ENCODE data around the gene RC3H2. TPM values are rescaled to one million over a fixed set of nuclear protein-coding genes. Genes with fewer than 3 reads are reported as not detected.

Gene RC3H2
- total and polyA plus RNA-seq, 4 donors: 5.9 to 26.4 (median 16.9) TPM

GRCh38 chr9:122923947-122924346 is 18.8 kb upstream of the RC3H2 start:
- Histone ChIP-seq H3K36me3 (ENCODE audit: control insufficient read depth in 4 of 4, insufficient read depth in 3 of 4, low read depth in 1 of 4, low read length in 3 of 4) (peaks cover 0 to 6% (median 3%) of the 10 kb centered on the region in 4 donors), H3K4me3 (ENCODE audit: low read depth in 1 of 3, low read length in 3 of 3) (no peak overlapping the region), H3K9ac (ENCODE audit: low read depth in 1 of 2, low read length in 2 of 2) (no peak overlapping the region), H3K9me3 (ENCODE audit: control insufficient read depth in 4 of 4, low read length in 3 of 4) (no peaks in the 10 kb centered on the region), H3K27me3 (ENCODE audit: control insufficient read depth in 4 of 4, insufficient read depth in 4 of 4, low read length in 3 of 4) (no peaks in the 10 kb centered on the region), H3K27ac (ENCODE audit: low read depth in 1 of 2, low read length in 2 of 2) (no peak overlapping the region), H3K4me1 (ENCODE audit: control insufficient read depth in 4 of 4, insufficient read depth in 4 of 4, low read length in 3 of 4) (no peaks in the 10 kb centered on the region)
- 76% methylated on average over 3 of the region's 3 CpGs for WGBS
- no peak for TF ChIP-seq SP1 (IDR thresholded peaks at IDR 0.05)
- no peak for TF ChIP-seq NR2F2 (IDR thresholded peaks at IDR 0.05)
- TF ChIP-seq YY1 (IDR thresholded peaks at IDR 0.05): no peak
- TF ChIP-seq TAF1 (conservative IDR thresholded peaks at IDR 0.05): no peak
- no peak for TF ChIP-seq EGR1 (IDR thresholded peaks at IDR 0.05; ENCODE audit: low read depth in 2 of 2)
- TF ChIP-seq FOXA2 (IDR thresholded peaks at IDR 0.05): no peak
- TF ChIP-seq GABPA (IDR thresholded peaks at IDR 0.05 in 1 of 2, conservative IDR thresholded peaks at IDR 0.05 in 1 of 2): no peak
- TF ChIP-seq CTCF (IDR thresholded peaks at IDR 0.05; ENCODE audit: low read depth, low read length, missing input control): no peak
- no peak for TF ChIP-seq MAX (IDR thresholded peaks at IDR 0.05)
- no peak for TF ChIP-seq FOXA1 (IDR thresholded peaks at IDR 0.05)
- TF ChIP-seq RXRA (IDR thresholded peaks at IDR 0.05): no peak
- no peak for TF ChIP-seq RAD21 (IDR thresholded peaks at IDR 0.05)
- no peak for TF ChIP-seq REST (IDR thresholded peaks at IDR 0.05)
- no peak for TF ChIP-seq JUND (IDR thresholded peaks at IDR 0.05)
- TF ChIP-seq ATF3 (IDR thresholded peaks at IDR 0.05): no peak
- TF ChIP-seq ZBTB33 (IDR thresholded peaks at IDR 0.05): no peak
- TF ChIP-seq HNF4G (IDR thresholded peaks at IDR 0.05): no peak
- TF ChIP-seq HNF4A (conservative IDR thresholded peaks at IDR 0.05): no peak
- no peak for DNase-seq (ENCODE audit: low spot score)

Measured in liver (tissue), 9 donors.